ENCODE results near the gene BRCA1.

DNA sequence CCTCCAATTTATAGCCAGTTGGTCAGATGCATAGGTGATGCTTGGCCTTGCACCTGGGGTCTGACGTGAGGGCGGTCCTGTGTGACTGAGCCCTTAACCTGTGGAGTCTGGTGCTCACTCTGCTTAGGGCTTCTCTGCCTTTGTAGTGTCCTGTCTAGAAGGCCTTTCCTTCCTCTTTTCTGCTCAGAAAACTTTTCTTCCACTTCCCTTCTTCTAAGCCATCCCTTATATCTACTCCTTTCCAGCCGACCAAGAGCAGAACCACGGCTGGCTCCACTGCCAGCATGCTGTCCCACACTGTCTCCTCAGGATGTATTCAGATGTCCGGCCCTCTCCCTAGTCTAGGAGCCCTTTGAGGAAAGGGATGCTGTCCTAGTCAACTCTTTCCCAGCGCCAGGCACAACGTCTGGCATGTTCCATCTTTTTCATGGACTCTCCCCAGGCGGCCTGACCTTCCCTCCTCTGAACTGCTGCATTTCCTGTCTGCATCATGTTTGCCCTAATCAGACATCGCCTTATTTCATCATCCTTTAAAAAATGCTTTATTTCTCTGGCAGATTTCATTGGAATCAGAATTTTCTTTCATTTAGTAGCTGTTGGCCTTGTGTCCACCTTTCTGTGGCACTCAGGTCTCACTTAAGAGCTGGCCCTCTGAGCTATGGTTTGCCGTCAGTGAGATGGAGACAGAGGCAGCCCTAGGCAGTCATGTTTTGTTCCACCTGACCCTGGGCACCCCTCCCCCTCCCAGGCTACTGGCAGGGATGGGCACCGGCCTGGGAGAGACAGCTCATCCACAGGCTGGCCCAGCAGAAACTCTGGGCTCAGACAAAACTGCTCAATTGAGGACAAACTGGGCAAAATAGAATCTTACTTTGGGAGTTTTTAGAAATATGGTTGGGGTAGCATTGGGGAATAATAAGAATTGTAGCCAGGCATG, 15.5 kb upstream of the BRCA1 start:
- TF ChIP-seq CTCF (IDR thresholded peaks at IDR 0.05) = no peak
- no peak for TF ChIP-seq EP300 (IDR thresholded peaks at IDR 0.05)
- no peak for TF ChIP-seq POLR2A (IDR thresholded peaks at IDR 0.05)

Measured in tibial nerve (tissue), 4 donors.